HG03354 (cell line): ENCODE measurements around the gene USP47.

Source experiments
- ATAC-seq: cut with Tn5 transposase; IDR thresholded peaks from one replicate; pipeline ENCODE4 v1.9.1; 2021; ENCODE audit warnings: mild to moderate bottlenecking; ENCODE audit not compliant: unreplicated experiment, poor library complexity, severe bottlenecking

Gene USP47

GRCh38 chr11:11915625-11916024 lies 73.9 kb downstream of the USP47 start:
- ATAC-seq, result no peak

GRCh38 chr11:11916981-11917399 lies 75.2 kb downstream of the USP47 start:
- ATAC-seq, result no peak

GRCh38 chr11:11923828-11924227 lies 82.1 kb downstream of the USP47 start:
- ATAC-seq, result no peak

GRCh38 chr11:11929920-11930319 lies 88.1 kb downstream of the USP47 start:
- no peak for ATAC-seq

- ATAC-seq, result no peak
Observed at GRCh38 chr11:11931461-11932055, 89.8 kb downstream of the USP47 start.

- ATAC-seq, result no peak
Observed at GRCh38 chr11:11935536-11935935, 93.8 kb downstream of the USP47 start.

GRCh38 chr11:11937433-11937832 lies 95.7 kb downstream of the USP47 start:
- ATAC-seq, result no peak

- ATAC-seq, result no peak
Observed at GRCh38 chr11:11937957-11938356, 96.2 kb downstream of the USP47 start.

- ATAC-seq, result no peak
Observed at GRCh38 chr11:11940551-11940950, 98.8 kb downstream of the USP47 start.

GRCh38 chr11:11942668-11943067 lies 100.9 kb downstream of the USP47 start:
- ATAC-seq, result no peak

GRCh38 chr11:11944444-11944843 lies 102.7 kb downstream of the USP47 start:
- no peak for ATAC-seq

GRCh38 chr11:11946180-11946579 lies 104.4 kb downstream of the USP47 start:
- ATAC-seq, result no peak

GRCh38 chr11:11946878-11947277 lies 105.1 kb downstream of the USP47 start:
- no peak for ATAC-seq

- ATAC-seq, result no peak
Observed at GRCh38 chr11:11947825-11948224, 106.1 kb downstream of the USP47 start.

- ATAC-seq, result no peak
Observed at GRCh38 chr11:11948242-11948947, 106.6 kb downstream of the USP47 start.

GRCh38 chr11:11949482-11949881 lies 107.7 kb downstream of the USP47 start:
- ATAC-seq, result no peak

GRCh38 chr11:11952036-11952435 lies 110.3 kb downstream of the USP47 start:
- ATAC-seq, result no peak

GRCh38 chr11:11956006-11956405 lies 114.2 kb downstream of the USP47 start:
- ATAC-seq, result no peak

- ATAC-seq, result no peak
Observed at GRCh38 chr11:11958403-11959231, 116.8 kb downstream of the USP47 start.

- no peak for ATAC-seq
Observed at GRCh38 chr11:11959601-11960000, 117.8 kb downstream of the USP47 start.

GRCh38 chr11:11960687-11961086 lies 118.9 kb downstream of the USP47 start:
- no peak for ATAC-seq
